Cardiac muscle cell (in vitro differentiated cells and primary cell): ENCODE measurements around the gene CHMP3. TPM values are rescaled to one million over a fixed set of nuclear protein-coding genes. Genes with fewer than 3 reads are reported as not detected.
"Not testable (repeated sequence)": the region's sequence is repeated elsewhere in the genome, so short reads cannot be mapped to it uniquely, and the experiment has no call there.

Source experiments
- DNase-seq, 2 donors: peaks; one replicate each; pipeline versions ENCODE4 v3.0.0 to v3.0.0-alpha.2; 2010 to 2017; ENCODE audit warnings: low read depth in 1 of 2, low spot score in 1 of 2
- H3K27ac ChIP-seq: fragments of 200-600 bp; sonication (generic); 2 replicates; pipeline ENCODE4 v1.5.1; 2016
- H3K27me3 ChIP-seq: fragments of 200-600 bp; sonication (generic); 2 replicates; pipeline ENCODE4 v1.6.0; 2016; ENCODE audit warnings: control low read depth
- H3K36me3 ChIP-seq: fragments of 200-600 bp; sonication (generic); 2 replicates; pipeline ENCODE4 v1.5.1; 2016; ENCODE audit warnings: control low read depth
- H3K4me1 ChIP-seq: fragments of 200-600 bp; sonication (generic); 2 replicates; pipeline ENCODE4 v1.8.1; 2017; ENCODE audit warnings: low read depth, mild to moderate bottlenecking, mixed run types
- H3K4me3 ChIP-seq: fragments of 200-600 bp; sonication (generic); 2 replicates; pipeline ENCODE4 v1.5.1; 2016; ENCODE audit warnings: mild to moderate bottlenecking
- H3K9me3 ChIP-seq: fragments of 200-600 bp; sonication (generic); 2 replicates; pipeline ENCODE4 v1.5.1; 2017; ENCODE audit warnings: low read depth, mild to moderate bottlenecking, control low read depth
- polyA plus RNA-seq: library from polyadenylated mRNA; unstranded; fragments of >200 nt; fragmentation: Nextera tagmentation; extraction: Ambion mirVana; gene quantifications from 2 replicates; pipeline ENCODE4 v1.2.1, GENCODE V29; 2016
- total RNA-seq: library from RNA; depleted of rRNA; stranded (reverse); fragments of >200 nt; gene quantifications from 2 replicates; pipeline ENCODE4 v1.2.3, GENCODE V29; 2016
- TF ChIP-seq, protein P1 (sequence below): IDR thresholded peaks from 2 replicates; pipeline ENCODE4 v1.5.1; 2012; ENCODE audit warnings: low read depth, mild to moderate bottlenecking, low read length

The CHMP3 gene
- total and polyA plus RNA-seq, 2 experiments from 2014 or later: 31.1 to 47.4 TPM

DNA sequence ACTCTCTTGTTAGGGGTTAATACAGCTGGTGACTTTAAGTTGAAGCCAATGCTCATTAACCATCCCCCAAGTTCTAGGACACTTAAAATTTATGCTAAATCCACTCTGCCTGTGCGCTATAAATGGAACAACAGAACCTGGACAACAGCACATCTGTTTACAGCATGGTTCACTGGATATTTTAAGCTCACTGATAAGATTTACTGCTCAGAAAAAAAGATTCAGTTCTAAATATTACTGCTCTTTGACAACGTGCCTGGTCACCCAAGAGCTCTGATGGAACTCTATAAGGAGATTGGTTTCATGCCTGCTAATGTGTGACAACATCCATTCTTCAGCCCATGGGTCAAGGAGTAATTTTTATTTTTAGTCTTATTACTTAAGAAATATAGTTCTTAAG is 32.9 kb upstream of the CHMP3 start:
- H3K36me3 ChIP-seq: no peaks in the 10 kb centered on the region
- H3K9me3 ChIP-seq: no peaks in the 10 kb centered on the region
- H3K27ac ChIP-seq: peak overlapping the region; percentile 8
- TF ChIP-seq, protein P1, sequence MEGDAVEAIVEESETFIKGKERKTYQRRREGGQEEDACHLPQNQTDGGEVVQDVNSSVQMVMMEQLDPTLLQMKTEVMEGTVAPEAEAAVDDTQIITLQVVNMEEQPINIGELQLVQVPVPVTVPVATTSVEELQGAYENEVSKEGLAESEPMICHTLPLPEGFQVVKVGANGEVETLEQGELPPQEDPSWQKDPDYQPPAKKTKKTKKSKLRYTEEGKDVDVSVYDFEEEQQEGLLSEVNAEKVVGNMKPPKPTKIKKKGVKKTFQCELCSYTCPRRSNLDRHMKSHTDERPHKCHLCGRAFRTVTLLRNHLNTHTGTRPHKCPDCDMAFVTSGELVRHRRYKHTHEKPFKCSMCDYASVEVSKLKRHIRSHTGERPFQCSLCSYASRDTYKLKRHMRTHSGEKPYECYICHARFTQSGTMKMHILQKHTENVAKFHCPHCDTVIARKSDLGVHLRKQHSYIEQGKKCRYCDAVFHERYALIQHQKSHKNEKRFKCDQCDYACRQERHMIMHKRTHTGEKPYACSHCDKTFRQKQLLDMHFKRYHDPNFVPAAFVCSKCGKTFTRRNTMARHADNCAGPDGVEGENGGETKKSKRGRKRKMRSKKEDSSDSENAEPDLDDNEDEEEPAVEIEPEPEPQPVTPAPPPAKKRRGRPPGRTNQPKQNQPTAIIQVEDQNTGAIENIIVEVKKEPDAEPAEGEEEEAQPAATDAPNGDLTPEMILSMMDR: no peak
- H3K4me1 ChIP-seq: peaks cover 21% of the 10 kb centered on the region
- DNase-seq: peak in 1 of 2 donors; percentile 23
- H3K27me3 ChIP-seq: no peaks in the 10 kb centered on the region
- no peak overlapping the region for H3K4me3 ChIP-seq

DNA sequence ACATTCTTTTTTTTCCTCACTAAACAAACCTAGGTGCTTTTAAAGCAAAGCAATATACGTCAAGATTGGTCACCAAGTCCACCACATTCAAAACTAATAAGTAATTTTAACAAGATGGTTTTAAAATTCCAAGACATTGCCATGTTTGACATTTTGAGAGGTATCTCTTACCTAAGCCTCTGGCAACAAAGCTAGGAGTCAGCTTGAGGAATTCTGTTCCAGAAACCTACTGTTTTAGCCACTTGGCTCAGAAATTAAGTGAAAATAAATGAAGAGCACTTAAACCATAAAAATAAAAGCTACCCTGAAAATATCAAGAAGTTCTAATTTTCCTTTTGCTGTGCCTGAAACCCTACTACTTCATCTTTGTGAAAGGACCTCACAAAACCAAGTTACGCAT is 30.0 kb upstream of the CHMP3 start:
- H3K27me3 ChIP-seq: no peaks in the 10 kb centered on the region
- H3K4me3 ChIP-seq: no peak overlapping the region
- H3K36me3 ChIP-seq: no peaks in the 10 kb centered on the region
- no peak overlapping the region for H3K27ac ChIP-seq
- no peaks in the 10 kb centered on the region for H3K9me3 ChIP-seq
- peaks cover 21% of the 10 kb centered on the region for H3K4me1 ChIP-seq
- TF ChIP-seq, protein P1: no peak
- DNase-seq: no peak

DNA sequence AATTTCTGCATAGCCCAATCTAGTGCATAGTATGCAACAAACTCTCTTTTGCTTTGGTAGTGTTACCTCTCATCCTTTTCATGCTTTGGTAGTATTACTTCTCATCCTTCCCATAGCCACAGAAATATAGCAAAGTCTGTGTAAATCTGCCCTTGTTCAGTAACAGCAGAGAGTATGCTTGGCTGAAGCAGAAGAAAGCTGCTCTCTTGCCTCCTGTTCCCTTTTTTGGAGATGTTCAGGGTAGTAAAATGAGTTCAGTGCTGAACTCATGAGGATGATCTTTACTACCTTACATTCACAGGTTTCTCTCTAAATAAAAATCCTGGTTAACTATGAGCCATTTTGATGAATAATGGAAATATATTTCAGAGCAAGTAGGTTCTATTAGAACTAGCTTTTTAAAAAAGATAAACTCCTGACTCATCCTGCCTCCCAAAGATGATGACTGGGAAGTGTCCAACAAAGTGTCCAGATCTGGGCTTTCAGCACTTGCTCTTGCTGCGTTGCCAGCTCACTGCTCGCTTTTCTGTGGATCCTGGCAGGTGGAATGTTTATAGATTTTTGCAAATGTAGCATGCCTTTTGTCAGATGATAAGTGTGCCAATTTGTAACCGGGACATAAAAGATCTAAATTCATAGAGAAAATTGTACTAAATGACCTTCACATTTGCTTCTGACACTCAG is 29.4 kb upstream of the CHMP3 start:
- no peak overlapping the region for H3K4me3 ChIP-seq
- no peaks in the 10 kb centered on the region for H3K36me3 ChIP-seq
- H3K27me3 ChIP-seq: no peaks in the 10 kb centered on the region
- peaks cover 21% of the 10 kb centered on the region for H3K4me1 ChIP-seq
- no peaks in the 10 kb centered on the region for H3K9me3 ChIP-seq
- H3K27ac ChIP-seq: peak overlapping the region; percentile 39
- TF ChIP-seq, protein P1: no peak
- peak; percentile 7 to 44 for DNase-seq

DNA sequence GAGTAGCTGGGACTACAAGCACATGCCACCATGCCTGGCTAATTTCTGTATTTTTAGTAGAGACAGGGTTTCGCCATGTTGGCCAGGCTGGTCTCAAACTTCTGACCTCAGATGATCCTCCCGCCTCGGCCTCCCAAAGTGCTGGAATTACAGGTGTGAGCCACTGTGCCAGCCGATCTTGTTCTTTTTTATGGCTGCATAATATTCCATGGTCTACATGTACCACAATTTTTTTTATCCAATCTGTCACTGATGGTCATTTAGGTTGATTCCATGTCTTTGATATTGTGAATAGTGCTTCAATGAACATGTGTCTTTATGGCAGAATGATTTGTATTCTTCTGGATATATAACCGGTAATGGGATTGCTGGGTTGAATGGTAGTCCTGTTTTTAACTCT is 26.5 kb upstream of the CHMP3 start:
- not testable (repeated sequence) for H3K4me3 ChIP-seq, H3K9me3 ChIP-seq, H3K36me3 ChIP-seq, DNase-seq, H3K4me1 ChIP-seq, H3K27ac ChIP-seq, H3K27me3 ChIP-seq

DNA sequence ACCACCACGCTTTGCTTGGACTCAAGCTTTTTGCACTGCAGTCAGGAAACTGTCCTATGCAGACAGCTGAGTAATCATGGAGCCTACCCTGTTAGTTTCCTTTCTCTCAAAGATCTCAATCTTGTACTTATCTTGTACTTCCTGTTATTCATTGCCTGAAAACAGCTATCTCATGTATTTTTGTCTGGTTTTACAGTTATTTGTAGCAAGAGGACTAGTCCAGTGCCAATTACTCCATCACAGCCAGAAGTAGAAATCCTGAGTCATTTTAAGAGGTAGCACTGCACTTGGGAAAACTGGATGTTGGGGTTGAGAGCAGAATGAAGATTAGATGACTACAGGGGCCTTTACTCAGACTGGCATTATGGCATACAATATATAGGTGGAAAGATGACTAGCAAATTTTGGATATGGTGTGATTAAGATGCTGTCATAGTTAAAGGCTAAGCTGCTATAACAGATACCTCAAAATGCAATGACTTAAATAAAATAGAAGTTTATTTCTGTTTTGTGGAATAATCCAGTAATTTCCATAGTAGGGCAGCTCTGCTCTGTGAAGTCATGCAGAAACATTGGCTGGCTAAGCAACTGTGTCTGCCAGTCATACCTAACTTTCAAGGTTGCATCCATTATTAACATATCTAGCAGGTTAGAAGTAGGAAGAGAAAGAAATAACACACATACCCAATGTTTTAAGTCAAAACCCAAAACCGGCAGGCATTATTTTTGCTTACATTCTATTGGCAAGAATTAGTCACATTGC is 21.1 kb upstream of the CHMP3 start:
- no peaks in the 10 kb centered on the region for H3K27me3 ChIP-seq
- DNase-seq: peak in 1 of 2 donors; percentile 77
- TF ChIP-seq, protein P1: no peak
- no peaks in the 10 kb centered on the region for H3K4me1 ChIP-seq
- H3K4me3 ChIP-seq: no peak overlapping the region
- H3K9me3 ChIP-seq: no peaks in the 10 kb centered on the region
- H3K27ac ChIP-seq: no peak overlapping the region
- no peaks in the 10 kb centered on the region for H3K36me3 ChIP-seq

DNA sequence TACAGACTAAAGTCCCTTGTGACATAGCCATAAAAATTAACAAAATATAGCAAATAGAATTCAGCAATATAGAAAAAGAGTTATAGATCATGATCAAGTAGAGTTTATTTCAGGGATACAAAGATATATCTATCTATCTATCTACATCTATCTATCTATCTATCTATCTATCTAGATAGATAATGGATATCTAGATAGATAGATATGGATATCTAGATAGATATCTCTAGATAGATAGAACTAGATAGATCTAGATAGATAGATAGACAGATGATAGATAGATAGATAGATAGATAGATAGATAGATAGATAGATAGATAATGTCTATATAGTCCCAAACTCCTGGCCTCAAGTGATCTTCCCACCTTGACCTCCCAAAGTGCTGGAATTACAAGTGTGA is 17.3 kb upstream of the CHMP3 start:
- Histone ChIP-seq H3K4me1 (no peaks in the 10 kb centered on the region), H3K27me3 (no peaks in the 10 kb centered on the region), H3K36me3 (no peaks in the 10 kb centered on the region), H3K9me3 (no peaks in the 10 kb centered on the region), H3K4me3 (no peak overlapping the region), H3K27ac (no peak overlapping the region)
- no peak for DNase-seq
- TF ChIP-seq, protein P1: no peak
